Measurements from ENCODE around the gene HS3ST5.

HS3ST5 gene

DNA sequence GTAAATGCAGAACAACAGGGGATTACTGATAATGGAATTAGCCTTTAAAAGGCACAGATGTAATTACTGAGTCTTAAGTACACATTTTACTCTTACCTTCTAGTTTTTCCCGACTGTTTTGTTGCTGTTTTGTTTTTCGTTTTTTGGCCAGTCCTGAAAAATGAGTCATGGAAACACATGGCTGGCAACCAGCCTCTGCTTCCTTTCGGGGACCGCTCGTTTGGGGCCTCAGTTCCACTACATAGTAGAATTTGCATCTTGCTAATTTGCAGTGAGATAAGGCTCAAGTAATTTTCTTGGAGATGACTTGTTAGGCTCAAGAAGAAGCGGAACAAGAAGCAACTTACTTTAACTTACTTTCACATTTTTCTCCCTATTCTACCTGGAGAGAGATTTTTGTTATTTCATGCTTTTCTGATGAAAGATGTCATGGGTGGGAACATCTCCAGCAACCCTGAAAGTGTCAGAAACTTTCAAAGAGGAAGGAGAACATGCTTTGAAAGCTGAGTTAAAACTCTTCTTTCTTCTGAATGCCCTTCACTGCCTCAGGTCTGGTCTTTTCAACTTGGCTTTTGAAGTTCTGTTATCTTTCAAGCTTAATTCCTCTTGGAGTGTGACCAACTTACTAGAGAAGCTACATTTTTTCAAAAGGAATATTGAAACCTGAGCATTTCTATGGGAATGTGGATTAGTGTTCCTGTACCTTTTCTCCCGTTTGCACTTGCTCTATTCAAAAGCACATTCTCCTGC is 300.4 kb downstream of the HS3ST5 start:
- Histone ChIP-seq H3K79me2 (ENCODE audit: low read length) (no peaks in the 10 kb centered on the region), H3K9me2 (replicated peaks; ENCODE audit: insufficient read depth, low read length) (no peaks in the 10 kb centered on the region), H3K36me3 (replicated peaks; ENCODE audit: insufficient read depth, low read length) (no peaks in the 10 kb centered on the region), H3K9me3 (replicated peaks; ENCODE audit: insufficient read depth, low read length) (no peaks in the 10 kb centered on the region), H3K4me2 (ENCODE audit: low read depth, low read length) (no peak overlapping the region), H4K20me1 (ENCODE audit: insufficient read depth, low read length) (no peaks in the 10 kb centered on the region), H3K27me3 (replicated peaks; ENCODE audit: insufficient read depth, low read length) (no peaks in the 10 kb centered on the region), H3F3A (ENCODE audit: insufficient read depth, low read length) (no peaks in the 10 kb centered on the region), H3K4me1 (ENCODE audit: low read length) (no peaks in the 10 kb centered on the region), H3K27ac (ENCODE audit: low read length) (no peak overlapping the region), H2AFZ (ENCODE audit: low read length) (no peak overlapping the region), H3K4me3 (ENCODE audit: low read length) (no peak overlapping the region), H3K9ac (ENCODE audit: low read length) (no peak overlapping the region)
- DNase-seq, result no peak
- no peak for TF ChIP-seq CTCF (IDR thresholded peaks at IDR 0.05; ENCODE audit: low read length)
- TF ChIP-seq EZH2phosphoT487 (IDR thresholded peaks at IDR 0.05; ENCODE audit: low read length), result no peak
- TF ChIP-seq EZH2 (optimal IDR thresholded peaks at IDR 0.05; ENCODE audit: low read depth, low read length), result no peak

GRCh38 chr6:114040871-114041270 is 302.0 kb downstream of the HS3ST5 start:
- Histone ChIP-seq H4K20me1 (ENCODE audit: insufficient read depth, low read length) (no peaks in the 10 kb centered on the region), H3K4me1 (ENCODE audit: low read length) (no peaks in the 10 kb centered on the region), H3K9me3 (replicated peaks; ENCODE audit: insufficient read depth, low read length) (no peaks in the 10 kb centered on the region), H2AFZ (ENCODE audit: low read length) (no peak overlapping the region), H3K27ac (ENCODE audit: low read length) (no peak overlapping the region), H3K4me3 (ENCODE audit: low read length) (no peak overlapping the region), H3K79me2 (ENCODE audit: low read length) (no peaks in the 10 kb centered on the region), H3F3A (ENCODE audit: insufficient read depth, low read length) (no peaks in the 10 kb centered on the region), H3K4me2 (ENCODE audit: low read depth, low read length) (no peak overlapping the region), H3K9ac (ENCODE audit: low read length) (no peak overlapping the region), H3K27me3 (replicated peaks; ENCODE audit: insufficient read depth, low read length) (no peaks in the 10 kb centered on the region), H3K9me2 (replicated peaks; ENCODE audit: insufficient read depth, low read length) (no peaks in the 10 kb centered on the region), H3K36me3 (replicated peaks; ENCODE audit: insufficient read depth, low read length) (no peaks in the 10 kb centered on the region)
- DNase-seq, result no peak
- no peak for TF ChIP-seq EZH2 (optimal IDR thresholded peaks at IDR 0.05; ENCODE audit: low read depth, low read length)
- no peak for TF ChIP-seq EZH2phosphoT487 (IDR thresholded peaks at IDR 0.05; ENCODE audit: low read length)
- TF ChIP-seq CTCF (IDR thresholded peaks at IDR 0.05; ENCODE audit: low read length), result no peak

DNA sequence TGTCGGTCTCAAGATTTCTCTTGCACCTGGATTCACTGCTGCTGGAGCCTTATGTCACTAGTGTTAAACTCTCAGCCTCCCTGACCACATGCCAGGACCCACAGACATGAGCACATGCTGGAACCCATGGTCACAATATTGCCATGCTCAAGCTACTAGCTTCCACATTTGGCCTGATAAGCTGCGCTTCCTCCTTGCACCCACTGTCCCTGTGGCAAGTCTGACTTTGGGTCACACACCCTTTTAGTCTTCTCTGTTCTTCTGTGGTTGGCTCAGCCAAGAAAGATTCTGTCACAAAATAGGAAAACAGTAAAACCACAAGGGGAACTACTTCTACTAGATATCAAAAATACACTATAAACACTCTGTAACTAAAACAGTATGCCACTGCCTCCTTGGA is 303.0 kb downstream of the HS3ST5 start:
- Histone ChIP-seq H2AFZ (ENCODE audit: low read length) (no peak overlapping the region), H3K9ac (ENCODE audit: low read length) (no peak overlapping the region), H3K4me3 (ENCODE audit: low read length) (no peak overlapping the region), H3K79me2 (ENCODE audit: low read length) (no peaks in the 10 kb centered on the region), H3F3A (ENCODE audit: insufficient read depth, low read length) (no peaks in the 10 kb centered on the region), H3K4me2 (ENCODE audit: low read depth, low read length) (no peak overlapping the region), H3K36me3 (replicated peaks; ENCODE audit: insufficient read depth, low read length) (no peaks in the 10 kb centered on the region), H3K27ac (ENCODE audit: low read length) (no peak overlapping the region), H3K9me3 (replicated peaks; ENCODE audit: insufficient read depth, low read length) (no peaks in the 10 kb centered on the region), H3K9me2 (replicated peaks; ENCODE audit: insufficient read depth, low read length) (no peaks in the 10 kb centered on the region), H3K4me1 (ENCODE audit: low read length) (no peaks in the 10 kb centered on the region), H4K20me1 (ENCODE audit: insufficient read depth, low read length) (no peaks in the 10 kb centered on the region), H3K27me3 (replicated peaks; ENCODE audit: insufficient read depth, low read length) (no peaks in the 10 kb centered on the region)
- DNase-seq, result no peak
- TF ChIP-seq EZH2phosphoT487 (IDR thresholded peaks at IDR 0.05; ENCODE audit: low read length) (no peak), CTCF (IDR thresholded peaks at IDR 0.05; ENCODE audit: low read length) (no peak), EZH2 (optimal IDR thresholded peaks at IDR 0.05; ENCODE audit: low read depth, low read length) (no peak)

All from MM.1S (cell line).